HepG2 (cell line): ENCODE results near the gene LMOD1.

Source experiments
- FOXP4 ChIP-seq: sonication (generic); formaldehyde crosslinking; IDR thresholded peaks from 2 replicates; pipeline ENCODE4 v1.4.0; 2020; ENCODE audit warnings: missing genetic modification reagents
- HOXA9 ChIP-seq: sonication (generic); formaldehyde crosslinking; IDR thresholded peaks from 2 replicates; pipeline ENCODE4 v1.8.1; 2022; ENCODE audit warnings: missing genetic modification reagents, mild to moderate bottlenecking, moderate library complexity, borderline replicate concordance
- MXD1 ChIP-seq: sonication (generic); formaldehyde crosslinking; IDR thresholded peaks from 2 replicates; pipeline ENCODE4 v1.4.0; 2020; ENCODE audit warnings: mild to moderate bottlenecking, missing genetic modification reagents
- POLR2A ChIP-seq, 2 experiments: IDR thresholded peaks; 2 replicates each; pipeline ENCODE4 v1.6.1; 2011; ENCODE audit warnings: low read depth in 2 of 2, low read length in 2 of 2, mild to moderate bottlenecking in 1 of 2, moderate library complexity in 1 of 2; ENCODE audit not compliant: insufficient read depth in 1 of 2
- REPIN1 ChIP-seq: sonication (generic); formaldehyde crosslinking; IDR thresholded peaks from 2 replicates; pipeline ENCODE4 v1.8.0; 2022; ENCODE audit warnings: missing genetic modification reagents, low read depth, mild to moderate bottlenecking, borderline replicate concordance
- RXRB ChIP-seq: IDR thresholded peaks from 2 replicates; pipeline ENCODE4 v1.6.1; 2016; ENCODE audit warnings: borderline replicate concordance, missing genetic modification reagents, missing compliant biosample characterization
- SP4 ChIP-seq: sonication (generic); formaldehyde crosslinking; IDR thresholded peaks from 2 replicates; pipeline ENCODE4 v1.8.1; 2023; ENCODE audit warnings: mild to moderate bottlenecking, missing genetic modification reagents
- ZFP36L1 ChIP-seq: sonication (generic); formaldehyde crosslinking; IDR thresholded peaks from 2 replicates; pipeline ENCODE4 v1.8.0; 2022; ENCODE audit warnings: mild to moderate bottlenecking, missing genetic modification reagents, moderate library complexity
- ZNF18 ChIP-seq: sonication (generic); formaldehyde crosslinking; IDR thresholded peaks from 2 replicates; pipeline ENCODE4 v1.8.0; 2022; ENCODE audit warnings: mild to moderate bottlenecking, missing genetic modification reagents; ENCODE audit not compliant: insufficient replicate concordance
- ZNF232 ChIP-seq: sonication (generic); formaldehyde crosslinking; IDR thresholded peaks from 2 replicates; pipeline ENCODE4 v1.4.0; 2020; ENCODE audit warnings: missing genetic modification reagents, borderline replicate concordance
- ZNF274 ChIP-seq: sonication (generic); formaldehyde crosslinking; IDR thresholded peaks from 2 replicates; pipeline ENCODE4 v1.5.1; 2020; ENCODE audit warnings: mild to moderate bottlenecking, missing genetic modification reagents
- TF ChIP-seq, protein P1 (sequence below): sonication (generic); formaldehyde crosslinking; IDR thresholded peaks from 2 replicates; pipeline ENCODE4 v1.5.1; 2020; ENCODE audit warnings: missing genetic modification reagents, mild to moderate bottlenecking, borderline replicate concordance
- TF ChIP-seq, protein P2 (sequence below): sonication (generic); formaldehyde crosslinking; IDR thresholded peaks from 2 replicates; pipeline ENCODE4 v1.9.0; 2021; ENCODE audit warnings: missing genetic modification reagents, borderline replicate concordance

DNA sequence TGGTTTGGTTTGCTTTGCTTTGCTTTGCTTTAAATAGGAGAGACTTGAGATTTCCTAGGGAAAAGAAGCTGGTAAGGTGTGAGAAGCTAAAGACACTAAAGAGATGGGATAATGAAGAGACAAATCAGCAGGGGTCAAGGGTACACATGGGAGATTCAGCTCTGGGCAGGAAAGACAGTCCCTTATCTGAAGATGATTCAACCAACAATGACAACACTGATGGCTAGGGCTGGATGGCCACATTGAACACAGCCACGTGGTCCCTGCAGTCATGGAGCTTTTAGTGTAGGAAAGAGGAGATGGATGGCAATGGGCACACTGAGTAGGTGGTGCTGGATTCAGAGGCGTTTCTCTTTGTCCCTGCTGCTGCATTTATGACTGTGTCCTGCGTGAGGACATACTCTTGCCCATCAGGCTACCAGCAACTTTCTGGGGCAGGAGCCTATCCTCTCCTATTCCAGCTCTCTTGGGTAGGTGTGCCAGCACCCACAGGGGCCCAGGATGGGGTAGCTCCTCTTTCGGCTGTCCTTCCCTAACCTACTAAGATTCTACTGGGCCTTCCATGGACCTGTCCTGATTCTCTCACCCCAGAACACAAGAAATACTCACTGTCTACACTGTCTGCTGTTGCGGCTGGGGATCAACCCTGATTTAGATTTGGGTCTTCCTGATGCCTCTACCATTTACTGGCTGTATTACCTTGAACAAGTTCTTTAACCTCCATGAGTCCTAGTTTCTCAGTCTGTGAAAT lies 59.1 kb downstream of the LMOD1 start:
- TF ChIP-seq REPIN1 (CRISPR knock-in tag): no peak
- no peak for TF ChIP-seq MXD1
- no peak for TF ChIP-seq POLR2A (IDR thresholded peaks at IDR 0.05; ENCODE audit: insufficient read depth in 1 of 2, low read depth in 2 of 2, low read length in 2 of 2)
- TF ChIP-seq SP4: no peak
- no peak for TF ChIP-seq HOXA9 (CRISPR knock-in tag)
- no peak for TF ChIP-seq ZNF232 (CRISPR knock-in tag)
- no peak for TF ChIP-seq RXRB (CRISPR knock-in tag)
- TF ChIP-seq ZNF274 (CRISPR knock-in tag): no peak
- TF ChIP-seq, protein P1, sequence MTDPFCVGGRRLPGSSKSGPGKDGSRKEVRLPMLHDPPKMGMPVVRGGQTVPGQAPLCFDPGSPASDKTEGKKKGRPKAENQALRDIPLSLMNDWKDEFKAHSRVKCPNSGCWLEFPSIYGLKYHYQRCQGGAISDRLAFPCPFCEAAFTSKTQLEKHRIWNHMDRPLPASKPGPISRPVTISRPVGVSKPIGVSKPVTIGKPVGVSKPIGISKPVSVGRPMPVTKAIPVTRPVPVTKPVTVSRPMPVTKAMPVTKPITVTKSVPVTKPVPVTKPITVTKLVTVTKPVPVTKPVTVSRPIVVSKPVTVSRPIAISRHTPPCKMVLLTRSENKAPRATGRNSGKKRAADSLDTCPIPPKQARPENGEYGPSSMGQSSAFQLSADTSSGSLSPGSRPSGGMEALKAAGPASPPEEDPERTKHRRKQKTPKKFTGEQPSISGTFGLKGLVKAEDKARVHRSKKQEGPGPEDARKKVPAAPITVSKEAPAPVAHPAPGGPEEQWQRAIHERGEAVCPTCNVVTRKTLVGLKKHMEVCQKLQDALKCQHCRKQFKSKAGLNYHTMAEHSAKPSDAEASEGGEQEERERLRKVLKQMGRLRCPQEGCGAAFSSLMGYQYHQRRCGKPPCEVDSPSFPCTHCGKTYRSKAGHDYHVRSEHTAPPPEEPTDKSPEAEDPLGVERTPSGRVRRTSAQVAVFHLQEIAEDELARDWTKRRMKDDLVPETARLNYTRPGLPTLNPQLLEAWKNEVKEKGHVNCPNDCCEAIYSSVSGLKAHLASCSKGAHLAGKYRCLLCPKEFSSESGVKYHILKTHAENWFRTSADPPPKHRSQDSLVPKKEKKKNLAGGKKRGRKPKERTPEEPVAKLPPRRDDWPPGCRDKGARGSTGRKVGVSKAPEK (CRISPR knock-in tag): no peak
- TF ChIP-seq, protein P2, sequence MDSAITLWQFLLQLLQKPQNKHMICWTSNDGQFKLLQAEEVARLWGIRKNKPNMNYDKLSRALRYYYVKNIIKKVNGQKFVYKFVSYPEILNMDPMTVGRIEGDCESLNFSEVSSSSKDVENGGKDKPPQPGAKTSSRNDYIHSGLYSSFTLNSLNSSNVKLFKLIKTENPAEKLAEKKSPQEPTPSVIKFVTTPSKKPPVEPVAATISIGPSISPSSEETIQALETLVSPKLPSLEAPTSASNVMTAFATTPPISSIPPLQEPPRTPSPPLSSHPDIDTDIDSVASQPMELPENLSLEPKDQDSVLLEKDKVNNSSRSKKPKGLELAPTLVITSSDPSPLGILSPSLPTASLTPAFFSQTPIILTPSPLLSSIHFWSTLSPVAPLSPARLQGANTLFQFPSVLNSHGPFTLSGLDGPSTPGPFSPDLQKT (CRISPR knock-in tag): no peak
- no peak for TF ChIP-seq ZNF18 (CRISPR knock-in tag)
- TF ChIP-seq FOXP4 (CRISPR knock-in tag): no peak
- TF ChIP-seq ZFP36L1: no peak
